K562 (cell line): ENCODE results near the gene ANKRD34A. TPM values are rescaled to one million over a fixed set of nuclear protein-coding genes. Genes with fewer than 3 reads are reported as not detected.

Experiments
- ARID1B ChIP-seq: fragments of 450-650 bp; IDR thresholded peaks from 2 replicates; pipeline ENCODE4 v1.6.1; 2016; ENCODE audit warnings: antibody characterized with exemption, mild to moderate bottlenecking, inconsistent platforms
- BRF1 ChIP-seq: IDR thresholded peaks from 3 replicates; pipeline ENCODE4 v1.6.1; 2011; ENCODE audit warnings: borderline replicate concordance, mild to moderate bottlenecking; ENCODE audit not compliant: insufficient read length; ENCODE audit errors: extremely low read depth
- CUX1 ChIP-seq: fragments of 200-800 bp; sonication (Bioruptor generic); IDR thresholded peaks from 2 replicates; pipeline ENCODE4 v1.6.1; 2016; ENCODE audit warnings: missing genetic modification characterization, missing compliant biosample characterization
- DLX4 ChIP-seq: fragments of 250-450 bp; sonication (Bioruptor Pico); IDR thresholded peaks from 2 replicates; pipeline ENCODE4 v1.6.1; 2021; ENCODE audit warnings: mild to moderate bottlenecking
- EZH2 ChIP-seq: IDR thresholded peaks from 2 replicates; pipeline ENCODE4 v1.6.1; 2012; ENCODE audit warnings: low read depth, mild to moderate bottlenecking, inconsistent platforms, low read length, borderline replicate concordance
- FOXA3 ChIP-seq, 2 experiments: fragments of 450-650 bp in 1 of 2; sonication (generic) in 1 of 2; formaldehyde crosslinking; IDR thresholded peaks in 1 of 2; conservative IDR thresholded peaks in 1 of 2; 2 replicates each; pipeline versions ENCODE4 v1.4.0 to v1.8.0; 2020 to 2022; ENCODE audit warnings: mild to moderate bottlenecking in 2 of 2, missing genetic modification reagents in 1 of 2
- LARP7 ChIP-seq: fragments of 450-650 bp; IDR thresholded peaks from 2 replicates; pipeline ENCODE4 v1.6.1; 2016
- MCM3 ChIP-seq: fragments of 450-650 bp; IDR thresholded peaks from 2 replicates; pipeline ENCODE4 v1.6.1; 2016
- MEF2A ChIP-seq: IDR thresholded peaks from 2 replicates; pipeline ENCODE4 v1.6.1; 2011; ENCODE audit warnings: low read depth, mild to moderate bottlenecking, low read length, moderate library complexity; ENCODE audit not compliant: control insufficient read depth
- MEF2D ChIP-seq: conservative IDR thresholded peaks from 2 replicates; pipeline ENCODE4 v1.6.1; 2016; ENCODE audit warnings: low read depth, missing genetic modification characterization, missing compliant biosample characterization
- MYBL2 ChIP-seq, 2 experiments: fragments of 450-650 bp in 1 of 2; sonication (generic) in 1 of 2; formaldehyde crosslinking in 1 of 2; IDR thresholded peaks; 2 replicates each; pipeline versions ENCODE4 v1.6.1 to v1.8.1; 2017 to 2022; ENCODE audit warnings: borderline replicate concordance in 1 of 2, inconsistent platforms in 1 of 2, low read depth in 1 of 2, mild to moderate bottlenecking in 1 of 2, missing genetic modification reagents in 1 of 2, moderate library complexity in 1 of 2
- MYNN ChIP-seq, 2 experiments: sonication (generic); formaldehyde crosslinking in 1 of 2; IDR thresholded peaks; 2 replicates each; pipeline versions ENCODE4 v1.5.0 to v1.6.1; 2016 to 2020; ENCODE audit warnings: antibody characterized with exemption in 1 of 2, missing genetic modification reagents in 1 of 2
- NFXL1 ChIP-seq: fragments of 450-650 bp; formaldehyde crosslinking; IDR thresholded peaks from 2 replicates; pipeline ENCODE4 v1.4.0; 2021; ENCODE audit warnings: mild to moderate bottlenecking
- OTX1 ChIP-seq: fragments of 450-650 bp; formaldehyde crosslinking; IDR thresholded peaks from 2 replicates; pipeline ENCODE4 v1.4.0; 2022; ENCODE audit warnings: mild to moderate bottlenecking
- PTTG1 ChIP-seq: fragments of 450-650 bp; IDR thresholded peaks from 2 replicates; pipeline ENCODE4 v1.6.1; 2016; ENCODE audit warnings: low read depth, mild to moderate bottlenecking, missing genetic modification characterization, missing compliant biosample characterization
- SMARCA5 ChIP-seq: fragments of 450-650 bp; IDR thresholded peaks from 2 replicates; pipeline ENCODE4 v1.6.1; 2016
- SP1 ChIP-seq: sonication (generic); formaldehyde crosslinking; IDR thresholded peaks from 2 replicates; pipeline ENCODE4 v1.8.1; 2022; ENCODE audit warnings: mild to moderate bottlenecking, missing genetic modification reagents
- TBP ChIP-seq: optimal IDR thresholded peaks from 2 replicates; pipeline ENCODE3; 2011; ENCODE audit warnings: low read depth, low read length, improper control_type of control experiment
- U2AF1 ChIP-seq: fragments of 200-400 bp; formaldehyde crosslinking; optimal IDR thresholded peaks from 2 replicates; pipeline ENCODE3; 2017; ENCODE audit warnings: mild to moderate bottlenecking, low read depth, low read length, moderate library complexity
- ZNF133 ChIP-seq: fragments of 250-450 bp; sonication (Bioruptor Pico); IDR thresholded peaks from 2 replicates; pipeline ENCODE4 v1.4.0; 2020; ENCODE audit warnings: mild to moderate bottlenecking
- ZNF561 ChIP-seq: fragments of 450-650 bp; formaldehyde crosslinking; conservative IDR thresholded peaks from 2 replicates; pipeline ENCODE4 v1.4.0; 2020; ENCODE audit warnings: mild to moderate bottlenecking, moderate library complexity
- polyA plus RNA-seq, 8 experiments: library from polyadenylated mRNA; depleted of rRNA in 4 of 8; stranded (reverse) in 5 of 8; unstranded in 3 of 8; fragments of >200 nt; fragmentation: Nextera tagmentation in 2 of 8; fragmentation: Illumina TruSeq in 1 of 8; extraction: Ambion mirVana in 2 of 8; extraction: Trizol in 1 of 8; gene quantifications; 2 replicates each; pipeline versions ENCODE4 v1.2.1 to v1.2.3, GENCODE V29; 2011 to 2014; ENCODE audit warnings: inconsistent platforms in 1 of 8, missing spikeins in 1 of 8
- total RNA-seq, 7 experiments: library from RNA; depleted of rRNA in 6 of 7; stranded (reverse); fragments of >200 nt in 6 of 7; fragmentation: Illumina TruSeq in 2 of 7; extraction: Trizol in 2 of 7; gene quantifications; 2 replicates each; pipeline versions ENCODE4 v1.2.1 to v1.2.3, GENCODE V29; 2011 to 2021; ENCODE audit warnings: low replicate concordance in 1 of 7
- TF ChIP-seq, protein P1 (sequence below): sonication (generic); formaldehyde crosslinking; IDR thresholded peaks from 2 replicates; pipeline ENCODE4 v1.9.0; 2022; ENCODE audit warnings: mild to moderate bottlenecking, missing genetic modification reagents
- TF ChIP-seq, protein P2 (sequence below): IDR thresholded peaks from 3 replicates; pipeline ENCODE4 v1.6.1; 2011; ENCODE audit warnings: borderline replicate concordance, mild to moderate bottlenecking; ENCODE audit not compliant: insufficient read length, insufficient read depth

The ANKRD34A gene
- total and polyA plus RNA-seq, 9 of the 15 experiments (the other 6 are each of a cell fraction or from before 2014, with no cell fraction given) = 0.06 to 1.6 (median 0.43) TPM

DNA sequence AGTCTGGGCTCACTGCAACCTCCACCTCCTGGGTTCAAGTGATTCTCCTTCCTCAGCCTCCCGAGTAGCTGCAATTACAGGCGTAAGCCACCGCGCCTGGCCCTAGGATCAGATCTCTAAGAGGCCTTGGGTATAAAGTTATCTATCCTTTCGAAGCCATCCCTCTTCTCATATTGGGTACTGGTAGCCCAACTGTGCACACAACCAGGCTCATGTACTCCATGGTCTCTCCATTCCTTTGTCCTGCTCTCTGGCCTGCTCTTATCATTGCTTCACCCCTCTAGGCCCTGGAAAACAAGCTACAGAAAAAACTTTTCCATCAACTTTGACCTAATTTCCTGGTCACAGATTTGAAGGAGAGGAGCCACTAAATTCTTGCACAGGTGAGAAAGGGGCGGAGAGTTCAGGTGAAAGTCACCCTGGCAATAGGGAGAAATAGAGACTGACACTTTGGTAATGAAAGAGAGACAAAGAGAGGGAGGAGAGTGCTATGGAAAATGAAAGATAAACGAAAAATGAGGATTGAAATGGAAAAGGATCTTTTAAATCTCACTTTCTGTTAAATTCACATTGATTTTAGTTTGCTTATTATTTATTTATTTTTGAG lies 26.0 kb upstream of the ANKRD34A start (continued):
- TF ChIP-seq EZH2 = no peak
- TF ChIP-seq MYBL2 (IDR thresholded peaks at IDR 0.05; ENCODE audit: low read depth) = no peak
- no peak for TF ChIP-seq MYBL2 (CRISPR knock-in tag; IDR thresholded peaks at IDR 0.05; ENCODE audit: borderline replicate concordance)
- no peak for TF ChIP-seq ZNF561 (CRISPR knock-in tag)
- no peak for TF ChIP-seq U2AF1
- TF ChIP-seq TBP = no peak
- TF ChIP-seq MEF2D (tag) = no peak
- no peak for TF ChIP-seq PTTG1 (tag)
- TF ChIP-seq, protein P1, sequence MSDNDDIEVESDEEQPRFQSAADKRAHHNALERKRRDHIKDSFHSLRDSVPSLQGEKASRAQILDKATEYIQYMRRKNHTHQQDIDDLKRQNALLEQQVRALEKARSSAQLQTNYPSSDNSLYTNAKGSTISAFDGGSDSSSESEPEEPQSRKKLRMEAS (CRISPR knock-in tag) = no peak
- TF ChIP-seq BRF1 = no peak
- TF ChIP-seq MEF2A = no peak
- TF ChIP-seq DLX4 = 0 out of 2 replicates have a peak, but pooled peaks have one; percentile 25
- TF ChIP-seq NFXL1 (CRISPR knock-in tag) = no peak
- TF ChIP-seq ARID1B = no peak
- TF ChIP-seq FOXA3 (CRISPR knock-in tag; conservative IDR thresholded peaks at IDR 0.05 in 1 of 2, IDR thresholded peaks at IDR 0.05 in 1 of 2) = no peak
- TF ChIP-seq LARP7 = no peak
- TF ChIP-seq MYNN (IDR thresholded peaks at IDR 0.05) = no peak
- no peak for TF ChIP-seq MYNN (CRISPR knock-in tag; IDR thresholded peaks at IDR 0.05)
- no peak for TF ChIP-seq CUX1 (CRISPR knock-in tag)
- TF ChIP-seq SP1 = no peak
- TF ChIP-seq, protein P2, sequence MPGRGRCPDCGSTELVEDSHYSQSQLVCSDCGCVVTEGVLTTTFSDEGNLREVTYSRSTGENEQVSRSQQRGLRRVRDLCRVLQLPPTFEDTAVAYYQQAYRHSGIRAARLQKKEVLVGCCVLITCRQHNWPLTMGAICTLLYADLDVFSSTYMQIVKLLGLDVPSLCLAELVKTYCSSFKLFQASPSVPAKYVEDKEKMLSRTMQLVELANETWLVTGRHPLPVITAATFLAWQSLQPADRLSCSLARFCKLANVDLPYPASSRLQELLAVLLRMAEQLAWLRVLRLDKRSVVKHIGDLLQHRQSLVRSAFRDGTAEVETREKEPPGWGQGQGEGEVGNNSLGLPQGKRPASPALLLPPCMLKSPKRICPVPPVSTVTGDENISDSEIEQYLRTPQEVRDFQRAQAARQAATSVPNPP = no peak
- TF ChIP-seq SMARCA5 = no peak
- TF ChIP-seq MCM3 = no peak
- peak; percentile 60; the same call in 1 of the 2 replicates for TF ChIP-seq OTX1
- TF ChIP-seq ZNF133 (CRISPR knock-in tag) = no peak
